A673 (cell line): ENCODE results near the gene CDC37L1. TPM values are rescaled to one million over a fixed set of nuclear protein-coding genes. Genes with fewer than 3 reads are reported as not detected.
A peak's percentile ranks its signal among the peaks of the same experiment; 100 is the strongest.

ENCODE experiments used
- BruUV-seq: library from RNA; stranded (reverse); fragments of 400-500 nt; replicated peaks from 2 replicates; lab custom pipeline; 2021; lab: Mats Ljungman, UMichigan
- CTCF ChIA-PET: fragments of 300-600 bp; sonication (Branson Sonifier 250); formaldehyde crosslinking; loops from one replicate; lab custom pipeline; 2022; ENCODE audit warnings: antibody characterized with exemption; lab: Charles Lee
- POLR2A ChIA-PET: fragments of 300-600 bp; sonication (Branson Sonifier 250); formaldehyde crosslinking; loops from one replicate; lab custom pipeline; 2022; ENCODE audit warnings: antibody characterized with exemption; ENCODE audit not compliant: low non-redundant PET; lab: Charles Lee
- DNase-seq: peaks from one replicate; pipeline ENCODE4 v3.0.0-alpha.2; 2015; ENCODE audit warnings: low spot score
- H3K27ac ChIP-seq: fragments of 200-600 bp; sonication (generic); 2 replicates; pipeline ENCODE4 v1.5.1; 2016; ENCODE audit warnings: mixed run types, low read depth, mild to moderate bottlenecking, mixed read lengths, antibody characterized with exemption, low read length; ENCODE audit not compliant: poor library complexity, severe bottlenecking
- H3K27me3 ChIP-seq: fragments of 200-600 bp; sonication (generic); replicated peaks from 2 replicates; pipeline ENCODE4 v1.6.1; 2017; ENCODE audit warnings: mixed run types, low read depth, mild to moderate bottlenecking, mixed read lengths, antibody characterized with exemption, low read length; ENCODE audit not compliant: insufficient read depth, poor library complexity
- H3K36me3 ChIP-seq: fragments of 200-600 bp; sonication (generic); 2 replicates; pipeline ENCODE4 v1.6.1; 2016; ENCODE audit warnings: mixed run types, mild to moderate bottlenecking, mixed read lengths, antibody characterized with exemption, low read length; ENCODE audit not compliant: insufficient read depth, poor library complexity, severe bottlenecking
- H3K4me1 ChIP-seq: fragments of 200-600 bp; sonication (generic); 2 replicates; pipeline ENCODE4 v1.6.1; 2017; ENCODE audit warnings: mixed run types, mild to moderate bottlenecking, mixed read lengths, antibody characterized with exemption, low read length; ENCODE audit not compliant: insufficient read depth, poor library complexity, severe bottlenecking
- H3K4me3 ChIP-seq: fragments of 200-600 bp; sonication (generic); 2 replicates; pipeline ENCODE4 v1.5.1; 2016; ENCODE audit warnings: low read depth, mixed run types, mild to moderate bottlenecking, mixed read lengths, low read length; ENCODE audit not compliant: poor library complexity, severe bottlenecking
- H3K9me3 ChIP-seq: fragments of 200-600 bp; sonication (generic); 2 replicates; pipeline ENCODE4 v1.6.1; 2016; ENCODE audit warnings: mixed run types, low read depth, mild to moderate bottlenecking, mixed read lengths, antibody characterized with exemption, low read length; ENCODE audit not compliant: poor library complexity, severe bottlenecking
- EZH2 ChIP-seq: fragments of 200-600 bp; sonication (generic); IDR thresholded peaks from 2 replicates; pipeline ENCODE4 v1.6.1; 2017; ENCODE audit warnings: borderline replicate concordance, low read depth, mild to moderate bottlenecking, mixed read lengths, antibody characterized with exemption, low read length; ENCODE audit not compliant: poor library complexity, severe bottlenecking
- intact Hi-C: fragments of 100-400 bp; cut with micrococcal nuclease; formaldehyde crosslinking; loops from one replicate; pipeline ENCODE4 v1.10.0; 2022; ENCODE audit not compliant: unreplicated experiment
- total RNA-seq: library from RNA; stranded (reverse); gene quantifications from 2 replicates; pipeline ENCODE4 v1.2.3, GENCODE V29; 2021
- TF ChIP-seq, protein P1 (sequence below): fragments of 300-800, 200-600 bp; sonication (generic); conservative IDR thresholded peaks from 2 replicates; pipeline ENCODE4 v1.5.1; 2017; ENCODE audit warnings: low read depth, mild to moderate bottlenecking, antibody characterized with exemption, low read length, moderate library complexity, mixed read lengths

Gene CDC37L1
- total RNA-seq, 1 experiment from 2014 or later = 28.7 TPM

GRCh38 chr9:4680173-4680525 lies 780 bp downstream of the CDC37L1 start:
- H3K27me3 ChIP-seq = no peaks in the 10 kb centered on the region
- H3K4me1 ChIP-seq = peaks cover 20% of the 10 kb centered on the region
- BruUV-seq = no TSS peak
- no peak for DNase-seq
- no peak for TF ChIP-seq EZH2
- TF ChIP-seq, protein P1, sequence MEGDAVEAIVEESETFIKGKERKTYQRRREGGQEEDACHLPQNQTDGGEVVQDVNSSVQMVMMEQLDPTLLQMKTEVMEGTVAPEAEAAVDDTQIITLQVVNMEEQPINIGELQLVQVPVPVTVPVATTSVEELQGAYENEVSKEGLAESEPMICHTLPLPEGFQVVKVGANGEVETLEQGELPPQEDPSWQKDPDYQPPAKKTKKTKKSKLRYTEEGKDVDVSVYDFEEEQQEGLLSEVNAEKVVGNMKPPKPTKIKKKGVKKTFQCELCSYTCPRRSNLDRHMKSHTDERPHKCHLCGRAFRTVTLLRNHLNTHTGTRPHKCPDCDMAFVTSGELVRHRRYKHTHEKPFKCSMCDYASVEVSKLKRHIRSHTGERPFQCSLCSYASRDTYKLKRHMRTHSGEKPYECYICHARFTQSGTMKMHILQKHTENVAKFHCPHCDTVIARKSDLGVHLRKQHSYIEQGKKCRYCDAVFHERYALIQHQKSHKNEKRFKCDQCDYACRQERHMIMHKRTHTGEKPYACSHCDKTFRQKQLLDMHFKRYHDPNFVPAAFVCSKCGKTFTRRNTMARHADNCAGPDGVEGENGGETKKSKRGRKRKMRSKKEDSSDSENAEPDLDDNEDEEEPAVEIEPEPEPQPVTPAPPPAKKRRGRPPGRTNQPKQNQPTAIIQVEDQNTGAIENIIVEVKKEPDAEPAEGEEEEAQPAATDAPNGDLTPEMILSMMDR = no peak
- peak overlapping the region; percentile 83 for H3K4me3 ChIP-seq
- peaks cover 10% of the 10 kb centered on the region for H3K36me3 ChIP-seq
- intact Hi-C loops = no loop called here
- CTCF ChIA-PET = no interaction called here
- H3K27ac ChIP-seq = peak overlapping the region; percentile 98
- POLR2A ChIA-PET = no interaction called here
- H3K9me3 ChIP-seq = no peaks in the 10 kb centered on the region

- peaks cover 25% of the 10 kb centered on the region for H3K4me1 ChIP-seq
- ChIA-PET CTCF (no interaction called here), POLR2A (no interaction called here)
- peak overlapping the region; percentile 83 for H3K4me3 ChIP-seq
- BruUV-seq = no TSS peak
- intact Hi-C loops = no loop called here
- TF ChIP-seq EZH2 = no peak
- TF ChIP-seq, protein P1 = no peak
- no peaks in the 10 kb centered on the region for H3K9me3 ChIP-seq
- H3K27me3 ChIP-seq = no peaks in the 10 kb centered on the region
- peak overlapping the region; percentile 98 for H3K27ac ChIP-seq
- DNase-seq = no peak
- H3K36me3 ChIP-seq = peaks cover 16% of the 10 kb centered on the region
These were observed 1.4 kb downstream of the CDC37L1 start for GRCh38 chr9:4680750-4681149.

DNA sequence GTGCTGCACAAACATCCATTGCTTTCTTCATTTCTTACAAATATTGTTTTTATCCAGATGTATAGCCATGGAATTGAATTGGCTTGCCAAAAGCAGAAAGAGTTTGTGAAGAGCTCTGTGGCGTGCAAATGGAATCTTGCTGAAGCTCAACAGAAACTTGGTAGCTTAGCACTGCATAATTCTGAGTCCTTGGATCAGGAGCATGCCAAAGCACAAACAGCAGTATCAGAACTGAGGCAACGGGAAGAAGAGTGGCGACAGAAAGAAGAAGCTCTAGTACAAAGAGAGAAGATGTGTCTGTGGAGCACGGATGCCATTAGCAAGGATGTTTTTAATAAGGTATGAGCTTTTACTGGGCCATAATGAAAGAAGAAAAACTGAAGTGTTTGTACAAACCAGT lies 5.5 kb downstream of the CDC37L1 start:
- H3K27ac ChIP-seq = peak overlapping the region; percentile 26
- no peak for TF ChIP-seq EZH2
- TF ChIP-seq, protein P1 = no peak
- H3K4me1 ChIP-seq = peaks cover 18% of the 10 kb centered on the region
- H3K9me3 ChIP-seq = no peaks in the 10 kb centered on the region
- no TSS peak for BruUV-seq
- peaks cover 45% of the 10 kb centered on the region for H3K36me3 ChIP-seq
- POLR2A ChIA-PET = no interaction called here
- no peaks in the 10 kb centered on the region for H3K27me3 ChIP-seq
- no peak overlapping the region for H3K4me3 ChIP-seq
- CTCF ChIA-PET = no interaction called here
- no peak for DNase-seq
- intact Hi-C loops = no loop called here
